Left ventricle myocardium inferior (tissue), 1 donor: ENCODE measurements around the gene SPINK7. TPM values are rescaled to one million over a fixed set of nuclear protein-coding genes. Genes with fewer than 3 reads are reported as not detected.

Experiments used
- DNase-seq: peaks from one replicate; pipeline ENCODE4 v3.0.0-alpha.2; 2020
- H3K27ac ChIP-seq: fragments of 200-600 bp; replicated peaks from 2 replicates; pipeline ENCODE4 v1.8.0; 2021
- H3K27me3 ChIP-seq: fragments of 200-600 bp; 2 replicates; pipeline ENCODE4 v1.8.0; 2021; ENCODE audit warnings: low read depth
- H3K36me3 ChIP-seq: fragments of 200-600 bp; 2 replicates; pipeline ENCODE4 v1.8.0; 2021
- H3K4me1 ChIP-seq: fragments of 200-600 bp; 2 replicates; pipeline ENCODE4 v1.8.0; 2021
- H3K4me3 ChIP-seq: fragments of 200-600 bp; 2 replicates; pipeline ENCODE4 v1.8.0; 2021; ENCODE audit warnings: mild to moderate bottlenecking, moderate library complexity
- H3K9me3 ChIP-seq: fragments of 200-600 bp; replicated peaks from 2 replicates; pipeline ENCODE4 v1.8.0; 2021
- intact Hi-C: fragments of 100-400 bp; cut with micrococcal nuclease; formaldehyde crosslinking; loops from one replicate; pipeline ENCODE4 v1.11.0; 2022
- total RNA-seq: library from RNA; stranded (reverse); fragmentation: NEBNext Ultra II Directional; extraction: Animal tissue kit (Norgen Biotek cat#: 25700); gene quantifications from one replicate; pipeline ENCODE4 v1.2.1, GENCODE V29; 2021
- TF ChIP-seq, protein P1 (sequence below): fragments of 200-600 bp; IDR thresholded peaks from 2 replicates; pipeline ENCODE4 v1.8.0; 2021; ENCODE audit warnings: antibody characterized with exemption, mild to moderate bottlenecking, borderline replicate concordance
- donor health status: DM: no; HTN: yes; CAD: no; lungs with severe emphysema.

The SPINK7 gene
- total RNA-seq, 1 donor from 2014 or later = not detected

DNA sequence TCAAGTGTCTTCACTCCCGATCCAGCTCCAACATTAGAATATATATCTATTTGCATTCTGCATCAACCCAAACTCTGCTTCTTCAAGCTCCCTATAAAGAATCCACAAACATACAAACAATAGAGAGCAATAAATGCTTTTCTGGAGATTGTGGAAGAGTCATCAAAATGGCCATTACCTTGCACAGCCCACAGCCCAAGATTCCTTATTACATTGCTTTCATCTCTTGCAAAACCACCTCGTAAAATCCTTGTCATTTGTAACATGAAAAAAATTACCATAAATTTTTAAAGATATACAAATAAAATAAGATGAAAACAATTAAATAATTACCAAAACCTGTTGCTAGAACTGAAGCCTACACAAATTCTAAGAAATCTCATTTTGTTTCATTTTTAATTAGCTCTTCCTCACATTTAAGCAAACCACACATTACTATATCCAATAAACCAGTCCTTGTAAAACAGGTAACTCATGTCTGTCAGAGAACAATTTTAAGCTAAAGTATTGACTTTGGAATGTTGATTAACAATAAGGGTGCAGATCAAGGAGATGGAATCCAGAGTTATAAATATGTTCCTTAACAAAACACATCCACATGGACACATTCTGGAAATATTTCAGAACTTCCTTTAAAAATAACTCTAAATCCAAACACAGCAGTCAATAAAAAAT is 30.3 kb downstream of the SPINK7 start:
- Histone ChIP-seq H3K27me3 (no peaks in the 10 kb centered on the region), H3K4me1 (peaks cover 4% of the 10 kb centered on the region), H3K27ac (no peak overlapping the region), H3K9me3 (no peaks in the 10 kb centered on the region), H3K4me3 (no peak overlapping the region), H3K36me3 (no peaks in the 10 kb centered on the region)
- no peak for DNase-seq
- intact Hi-C loops = no loop called here
- TF ChIP-seq, protein P1, sequence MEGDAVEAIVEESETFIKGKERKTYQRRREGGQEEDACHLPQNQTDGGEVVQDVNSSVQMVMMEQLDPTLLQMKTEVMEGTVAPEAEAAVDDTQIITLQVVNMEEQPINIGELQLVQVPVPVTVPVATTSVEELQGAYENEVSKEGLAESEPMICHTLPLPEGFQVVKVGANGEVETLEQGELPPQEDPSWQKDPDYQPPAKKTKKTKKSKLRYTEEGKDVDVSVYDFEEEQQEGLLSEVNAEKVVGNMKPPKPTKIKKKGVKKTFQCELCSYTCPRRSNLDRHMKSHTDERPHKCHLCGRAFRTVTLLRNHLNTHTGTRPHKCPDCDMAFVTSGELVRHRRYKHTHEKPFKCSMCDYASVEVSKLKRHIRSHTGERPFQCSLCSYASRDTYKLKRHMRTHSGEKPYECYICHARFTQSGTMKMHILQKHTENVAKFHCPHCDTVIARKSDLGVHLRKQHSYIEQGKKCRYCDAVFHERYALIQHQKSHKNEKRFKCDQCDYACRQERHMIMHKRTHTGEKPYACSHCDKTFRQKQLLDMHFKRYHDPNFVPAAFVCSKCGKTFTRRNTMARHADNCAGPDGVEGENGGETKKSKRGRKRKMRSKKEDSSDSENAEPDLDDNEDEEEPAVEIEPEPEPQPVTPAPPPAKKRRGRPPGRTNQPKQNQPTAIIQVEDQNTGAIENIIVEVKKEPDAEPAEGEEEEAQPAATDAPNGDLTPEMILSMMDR = no peak

DNA sequence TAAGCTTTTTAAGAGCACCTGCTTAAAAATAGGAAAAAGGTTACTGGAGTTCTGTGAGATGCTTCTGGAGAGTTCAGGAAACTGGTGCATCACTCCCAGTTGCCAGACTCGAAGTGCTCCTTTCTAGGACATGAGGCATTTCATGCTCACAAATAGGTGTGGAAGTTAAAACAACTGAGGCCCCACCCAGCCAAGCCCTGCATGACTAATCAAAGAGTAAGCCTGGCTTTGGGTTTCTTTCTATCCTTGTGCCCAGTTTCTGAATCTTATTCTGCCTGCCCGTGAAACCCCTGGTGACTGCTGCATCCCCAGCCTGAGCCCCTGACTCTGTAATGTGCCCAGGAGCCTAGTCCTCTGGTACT is 30.8 kb downstream of the SPINK7 start:
- Histone ChIP-seq H3K27me3 (no peaks in the 10 kb centered on the region), H3K4me1 (peaks cover 4% of the 10 kb centered on the region), H3K36me3 (no peaks in the 10 kb centered on the region), H3K4me3 (no peak overlapping the region), H3K27ac (no peak overlapping the region), H3K9me3 (no peaks in the 10 kb centered on the region)
- intact Hi-C loops = no loop called here
- TF ChIP-seq, protein P1 = no peak
- DNase-seq = no peak

DNA sequence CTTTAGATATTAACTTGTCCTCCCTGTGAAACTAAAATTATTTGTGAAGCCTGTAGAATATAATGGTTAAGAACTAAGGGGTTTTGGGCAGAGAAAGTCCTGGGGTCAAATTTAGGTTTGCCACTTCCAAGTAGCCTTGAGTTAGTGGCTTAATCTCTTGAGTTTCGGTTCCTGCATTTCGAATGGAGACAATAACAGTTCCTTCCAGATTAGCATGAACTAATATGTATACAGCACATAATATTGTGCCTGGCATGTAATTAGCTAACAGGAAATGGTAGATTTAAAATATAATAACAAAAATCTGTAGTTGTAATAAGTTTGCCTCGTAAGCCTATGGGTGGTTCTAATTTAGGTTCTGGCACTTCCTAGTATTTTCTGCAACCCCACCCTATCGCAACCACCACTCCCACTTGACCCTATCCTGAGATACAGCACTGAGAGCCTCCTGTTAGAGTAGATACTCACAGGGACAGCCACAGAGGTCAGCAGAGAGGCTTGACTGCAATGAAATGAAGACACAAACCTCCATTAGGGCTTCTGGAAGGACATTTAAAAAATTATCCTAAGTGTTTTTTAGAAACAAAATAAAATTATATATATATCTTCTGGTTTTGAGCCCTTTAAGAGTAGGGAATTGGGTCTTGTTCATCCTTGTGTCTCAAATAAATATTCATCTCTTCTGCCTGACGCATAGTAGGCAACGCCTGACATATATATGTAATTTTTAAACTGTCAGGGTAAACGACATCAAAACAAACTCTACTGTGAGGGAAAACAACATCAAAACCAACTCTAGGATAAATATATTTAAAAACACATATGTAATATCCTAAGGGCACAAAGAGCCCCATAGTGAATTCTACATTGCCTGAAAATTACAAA is 31.6 kb downstream of the SPINK7 start:
- Histone ChIP-seq H3K27ac (no peak overlapping the region), H3K36me3 (no peaks in the 10 kb centered on the region), H3K4me3 (no peak overlapping the region), H3K9me3 (no peaks in the 10 kb centered on the region), H3K4me1 (peaks cover 4% of the 10 kb centered on the region), H3K27me3 (no peaks in the 10 kb centered on the region)
- no peak for DNase-seq
- TF ChIP-seq, protein P1 = no peak
- intact Hi-C loops = no loop called here

DNA sequence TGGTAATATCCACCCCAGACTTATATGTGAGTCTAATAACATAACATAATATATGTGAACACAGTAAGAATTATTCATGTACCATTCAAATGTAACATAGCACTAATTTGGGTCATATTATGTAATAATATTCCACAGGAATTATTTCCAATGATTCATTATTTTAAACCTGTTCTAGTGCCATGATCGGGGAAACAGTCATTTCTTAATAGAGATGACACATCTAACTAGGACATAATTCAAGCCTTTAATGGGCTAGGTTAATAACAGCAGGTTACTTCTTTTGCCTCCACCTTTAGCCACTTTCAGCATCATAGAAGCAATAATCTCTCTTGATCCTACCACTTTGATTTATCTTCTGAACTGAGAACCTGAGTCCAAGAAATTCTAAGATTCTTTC is 35.5 kb downstream of the SPINK7 start:
- no peak for DNase-seq
- peaks cover 4% of the 10 kb centered on the region for H3K4me1 ChIP-seq
- H3K9me3 ChIP-seq = no peaks in the 10 kb centered on the region
- H3K27ac ChIP-seq = no peak overlapping the region
- intact Hi-C loops = no loop called here
- H3K4me3 ChIP-seq = no peak overlapping the region
- H3K27me3 ChIP-seq = no peaks in the 10 kb centered on the region
- peaks cover 13% of the 10 kb centered on the region for H3K36me3 ChIP-seq
- TF ChIP-seq, protein P1 = no peak

DNA sequence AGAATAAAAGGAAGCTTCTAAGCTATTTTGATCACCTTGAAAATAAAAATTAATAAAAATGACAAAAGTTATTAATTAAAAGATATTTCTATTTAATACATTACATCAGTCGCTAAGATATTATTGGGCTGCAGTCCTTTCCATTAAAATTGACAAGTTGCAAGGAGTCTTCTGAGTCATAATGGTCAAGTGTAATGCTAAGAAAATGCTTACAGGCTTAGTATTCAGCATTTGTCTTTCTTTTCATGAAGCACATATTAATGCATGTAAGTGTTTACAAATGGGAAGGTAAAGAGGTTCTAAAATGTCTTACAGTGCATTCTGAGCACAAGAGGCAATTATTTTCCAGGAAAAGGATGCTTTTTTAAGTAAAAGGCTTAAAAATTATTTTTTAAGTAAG is 40.5 kb downstream of the SPINK7 start:
- Histone ChIP-seq H3K36me3 (peaks cover 13% of the 10 kb centered on the region), H3K27me3 (no peaks in the 10 kb centered on the region), H3K9me3 (no peaks in the 10 kb centered on the region), H3K4me3 (no peak overlapping the region), H3K27ac (no peak overlapping the region), H3K4me1 (no peaks in the 10 kb centered on the region)
- DNase-seq = no peak
- intact Hi-C loops = no loop called here
- TF ChIP-seq, protein P1 = no peak
